H9 (cell line): ENCODE data around the gene TLR6. TPM values are rescaled to one million over a fixed set of nuclear protein-coding genes. Genes with fewer than 3 reads are reported as not detected.

Experiments used
- DNase-seq: peaks from one replicate; pipeline ENCODE4 v3.0.0-alpha.2; 2017
- H2AFZ ChIP-seq: one replicate; pipeline ENCODE4 v1.6.1; 2013; ENCODE audit warnings: mild to moderate bottlenecking, low read length, control low read depth, moderate library complexity
- H2AK5ac ChIP-seq: 2 replicates; pipeline ENCODE4 v1.6.1; 2013; ENCODE audit warnings: low read length, control low read depth, mixed read lengths; ENCODE audit not compliant: insufficient read length
- H2BK120ac ChIP-seq: one replicate; pipeline ENCODE4 v1.6.1; 2013; ENCODE audit warnings: low read depth, mild to moderate bottlenecking, low read length, control low read depth, inconsistent platforms; ENCODE audit not compliant: poor library complexity, severe bottlenecking
- H2BK12ac ChIP-seq: 2 replicates; pipeline ENCODE4 v1.6.1; 2013; ENCODE audit warnings: low read length, control low read depth, mixed read lengths, low read depth; ENCODE audit not compliant: insufficient read length
- H2BK15ac ChIP-seq: 2 replicates; pipeline ENCODE4 v1.6.1; 2013; ENCODE audit warnings: low read depth, low read length, control low read depth
- H2BK20ac ChIP-seq: one replicate; pipeline ENCODE4 v1.6.1; 2013; ENCODE audit warnings: low read depth, mild to moderate bottlenecking, low read length, control low read depth, inconsistent platforms; ENCODE audit not compliant: poor library complexity, severe bottlenecking
- H2BK5ac ChIP-seq: 2 replicates; pipeline ENCODE4 v1.6.1; 2013; ENCODE audit warnings: low read length, control low read depth, mixed read lengths; ENCODE audit not compliant: insufficient read length
- H3K14ac ChIP-seq: 2 replicates; pipeline ENCODE4 v1.6.1; 2013; ENCODE audit warnings: low read length, control low read depth; ENCODE audit not compliant: insufficient read depth
- H3K18ac ChIP-seq: 2 replicates; pipeline ENCODE4 v1.6.1; 2013; ENCODE audit warnings: low read depth, mild to moderate bottlenecking, mixed read lengths, low read length, control low read depth; ENCODE audit not compliant: insufficient read length
- H3K23ac ChIP-seq: 2 replicates; pipeline ENCODE4 v1.6.1; 2013; ENCODE audit warnings: low read length, control low read depth, mixed read lengths, low read depth; ENCODE audit not compliant: insufficient read length
- H3K23me2 ChIP-seq: 2 replicates; pipeline ENCODE4 v1.6.1; 2013; ENCODE audit warnings: low read depth, mild to moderate bottlenecking, mixed read lengths, low read length, control low read depth; ENCODE audit not compliant: insufficient read length, poor library complexity, severe bottlenecking
- H3K27ac ChIP-seq: 2 replicates; pipeline ENCODE4 v1.5.1; 2013; ENCODE audit warnings: low read length, control low read depth, mixed read lengths, low read depth; ENCODE audit not compliant: insufficient read length
- H3K27me3 ChIP-seq: 2 replicates; pipeline ENCODE4 v1.6.1; 2013; ENCODE audit warnings: low read length, control low read depth, inconsistent platforms; ENCODE audit not compliant: insufficient read depth
- H3K4ac ChIP-seq: 2 replicates; pipeline ENCODE4 v1.6.1; 2013; ENCODE audit warnings: low read depth, mild to moderate bottlenecking, control low read depth, inconsistent platforms, low read length, moderate library complexity
- H3K4me1 ChIP-seq: 2 replicates; pipeline ENCODE4 v1.6.1; 2013; ENCODE audit warnings: low read length, control low read depth, inconsistent platforms; ENCODE audit not compliant: insufficient read depth
- H3K4me2 ChIP-seq: 2 replicates; pipeline ENCODE4 v1.6.1; 2013; ENCODE audit warnings: low read length, control low read depth, mixed read lengths; ENCODE audit not compliant: insufficient read length, insufficient read depth
- H3K56ac ChIP-seq: 2 replicates; pipeline ENCODE4 v1.6.1; 2013; ENCODE audit warnings: low read depth, mild to moderate bottlenecking, mixed read lengths, low read length, control low read depth; ENCODE audit not compliant: insufficient read length
- H3K79me1 ChIP-seq: 2 replicates; pipeline ENCODE4 v1.6.1; 2013; ENCODE audit warnings: low read depth, mild to moderate bottlenecking, moderate library complexity, low read length, control low read depth, inconsistent platforms; ENCODE audit not compliant: insufficient read depth, poor library complexity, severe bottlenecking
- H3K79me2 ChIP-seq: 2 replicates; pipeline ENCODE4 v1.6.1; 2013; ENCODE audit warnings: low read length, control low read depth, inconsistent platforms; ENCODE audit not compliant: insufficient read depth
- H3K9ac ChIP-seq: 2 replicates; pipeline ENCODE4 v1.6.1; 2013; ENCODE audit warnings: low read length, control low read depth, mixed read lengths; ENCODE audit not compliant: insufficient read length; ENCODE audit errors: extremely low read depth
- H3K9me3 ChIP-seq: one replicate; pipeline ENCODE4 v1.6.1; 2013; ENCODE audit warnings: low read depth, low read length, inconsistent platforms; ENCODE audit not compliant: control insufficient read depth
- H3T11ph ChIP-seq: one replicate; pipeline ENCODE4 v1.6.1; 2013; ENCODE audit warnings: mild to moderate bottlenecking, low read length, control low read depth, inconsistent platforms
- H4K20me1 ChIP-seq: one replicate; pipeline ENCODE4 v1.6.1; 2013; ENCODE audit not compliant: control insufficient read depth, insufficient read length, insufficient read depth
- H4K5ac ChIP-seq: 2 replicates; pipeline ENCODE4 v1.6.1; 2013; ENCODE audit warnings: low read depth, mild to moderate bottlenecking, mixed read lengths, low read length, control low read depth; ENCODE audit not compliant: insufficient read length
- H4K8ac ChIP-seq: replicated peaks from 2 replicates; pipeline ENCODE4 v1.6.1; 2013; ENCODE audit warnings: low read length, control low read depth, mixed read lengths, low read depth; ENCODE audit not compliant: insufficient read length
- H4K91ac ChIP-seq: 2 replicates; pipeline ENCODE4 v1.6.1; 2013; ENCODE audit warnings: low read depth, mild to moderate bottlenecking, moderate library complexity, mixed read lengths, low read length, control low read depth; ENCODE audit not compliant: insufficient read length
- H3K27ac Mint-ChIP-seq, 3 experiments: 2 replicates in 2 of 3; 3 replicates in 1 of 3; pipeline ENCODE4 v1.8.0; 2020 to 2021; ENCODE audit warnings: mixed read lengths in 3 of 3, mild to moderate bottlenecking in 1 of 3, moderate library complexity in 1 of 3
- H3K27me3 Mint-ChIP-seq: 2 replicates; pipeline ENCODE4 v1.8.0; 2021; ENCODE audit warnings: low read depth, mild to moderate bottlenecking, moderate library complexity, mixed read lengths
- H3K36me3 Mint-ChIP-seq, 3 experiments: 2 replicates in 2 of 3; 3 replicates in 1 of 3; pipeline ENCODE4 v1.8.0; 2020 to 2021; ENCODE audit warnings: low read depth in 3 of 3, mixed read lengths in 3 of 3; ENCODE audit not compliant: insufficient read depth in 1 of 3
- H3K4me1 Mint-ChIP-seq, 2 experiments: 2 replicates each; pipeline ENCODE4 v1.8.0; 2020; ENCODE audit warnings: mixed read lengths in 2 of 2
- H3K4me3 Mint-ChIP-seq, 2 experiments: 2 replicates in 1 of 2; 3 replicates in 1 of 2; pipeline ENCODE4 v1.8.0; 2020 to 2021; ENCODE audit warnings: mild to moderate bottlenecking in 2 of 2, mixed read lengths in 2 of 2, moderate library complexity in 1 of 2
- H3K9me3 Mint-ChIP-seq, 2 experiments: 2 replicates in 1 of 2; 3 replicates in 1 of 2; pipeline ENCODE4 v1.8.0; 2020; ENCODE audit warnings: mild to moderate bottlenecking in 2 of 2, mixed read lengths in 2 of 2, moderate library complexity in 1 of 2
- CTCF ChIP-seq: fragments of 200-600 bp; sonication (generic); conservative IDR thresholded peaks from 3 replicates; pipeline ENCODE4 v1.8.0; 2021; ENCODE audit warnings: antibody characterized with exemption, mild to moderate bottlenecking
- WGBS: extraction: QIAGEN DNeasy Blood & Tissue Kit; methylation state at CpG from one replicate; pipeline ENCODE4 v1.1.7; 2013; ENCODE audit warnings: missing lambda C conversion rate, low lambda C conversion rate, mixed read lengths; ENCODE audit not compliant: insufficient read length; ENCODE audit errors: extremely low coverage; 5-methylcytosine and 5-hydroxymethylcytosine counted together
- total RNA-seq: library from RNA; stranded (reverse); gene quantifications from 2 replicates; pipeline ENCODE4 v1.2.1, GENCODE V29; 2021

The TLR6 gene
- total RNA-seq, 1 experiment from 2014 or later = 0.11 TPM

GRCh38 chr4:38832624-38833528 lies 23.7 kb downstream of the TLR6 start:
- no peak overlapping the region for H3T11ph ChIP-seq
- H3K27me3 ChIP-seq = no peaks in the 10 kb centered on the region
- no peak overlapping the region for H2BK120ac ChIP-seq
- no peaks in the 10 kb centered on the region for H3K9me3 ChIP-seq
- H2AFZ ChIP-seq = no peak overlapping the region
- Mint-ChIP-seq H3K27me3 (no peaks in the 10 kb centered on the region), H3K36me3 (no peaks in the 10 kb centered on the region; a peak in 2 of 7 replicates), H3K9me3 (peaks cover 0 to 10% of the 10 kb centered on the region in 2 experiments; a peak in 3 of 5 replicates), H3K4me1 (no peaks in the 10 kb centered on the region), H3K4me3 (no peak overlapping the region), H3K27ac (no peak overlapping the region)
- no peaks in the 10 kb centered on the region for H3K23me2 ChIP-seq
- no peak overlapping the region for H2BK5ac ChIP-seq
- DNase-seq = peak; percentile 41
- TF ChIP-seq CTCF = peak; percentile 56
- H3K14ac ChIP-seq = no peak overlapping the region
- H3K4me2 ChIP-seq = no peak overlapping the region
- H3K27ac ChIP-seq = no peak overlapping the region
- no peak overlapping the region for H3K56ac ChIP-seq
- H3K18ac ChIP-seq = no peak overlapping the region
- H2BK15ac ChIP-seq = no peak overlapping the region
- H3K4me1 ChIP-seq = no peaks in the 10 kb centered on the region
- no peaks in the 10 kb centered on the region for H3K79me2 ChIP-seq
- no peak overlapping the region for H3K9ac ChIP-seq
- no peak overlapping the region for H4K8ac ChIP-seq
- no peak overlapping the region for H2BK20ac ChIP-seq
- WGBS = no CpG with 5 or more reads among the region's 7 CpGs
- H3K79me1 ChIP-seq = no peaks in the 10 kb centered on the region
- no peak overlapping the region for H3K23ac ChIP-seq
- H4K91ac ChIP-seq = no peak overlapping the region
- H2AK5ac ChIP-seq = no peak overlapping the region
- no peak overlapping the region for H2BK12ac ChIP-seq
- no peak overlapping the region for H4K5ac ChIP-seq
- H4K20me1 ChIP-seq = no peaks in the 10 kb centered on the region
- H3K4ac ChIP-seq = no peak overlapping the region
